LNCAP (cell line): Measurements from ENCODE around the gene AP4S1.

Experiments
- CTCF ChIP-seq: fragments of 450-650 bp; IDR thresholded peaks from 2 replicates; pipeline ENCODE4 v1.5.1; 2017; ENCODE audit warnings: mild to moderate bottlenecking

Gene AP4S1

GRCh38 chr14:31127690-31128089 is 102.2 kb downstream of the AP4S1 start:
- no peak for TF ChIP-seq CTCF

GRCh38 chr14:31128601-31129526 is 103.4 kb downstream of the AP4S1 start:
- no peak for TF ChIP-seq CTCF

- no peak for TF ChIP-seq CTCF
Observed at GRCh38 chr14:31133133-31133532, 107.7 kb downstream of the AP4S1 start.

- TF ChIP-seq CTCF, result no peak
Observed at GRCh38 chr14:31137214-31137889, 111.9 kb downstream of the AP4S1 start.

GRCh38 chr14:31138301-31138700 is 112.9 kb downstream of the AP4S1 start:
- TF ChIP-seq CTCF, result no peak

- no peak for TF ChIP-seq CTCF
Observed at GRCh38 chr14:31139301-31139847, 113.9 kb downstream of the AP4S1 start.

- no peak for TF ChIP-seq CTCF
Observed at GRCh38 chr14:31142455-31143087, 117.1 kb downstream of the AP4S1 start.
